ENCODE data around the gene AKT2. TPM values are rescaled to one million over a fixed set of nuclear protein-coding genes. Genes with fewer than 3 reads are reported as not detected.

AKT2 gene
- total RNA-seq, 1 experiment from 2014 or later = 141 TPM

GRCh38 chr19:40304306-40304705 lies 19.2 kb upstream of the AKT2 start:
- POLR2A ChIA-PET = interaction anchor here (0.6 kb wide), 1 partner anchor 321 kb away, joined by 3 read pairs; no protein-coding TSS in a partner anchor
- H3K36me3 ChIP-seq (ENCODE audit: control insufficient read depth in 1 of 2, insufficient read depth in 2 of 2, low read length in 2 of 2) = no peaks in the 10 kb centered on the region

More at GRCh38 chr19:40304306-40304705, 19.2 kb upstream of the AKT2 start:
- H3K27me3 ChIP-seq (ENCODE audit: insufficient read depth, low read length) = no peaks in the 10 kb centered on the region
- H3K9ac ChIP-seq (ENCODE audit: low read length) = no peak overlapping the region
- ATAC-seq (no peak), DNase-seq (ENCODE audit: low read depth, low spot score) (no peak)
- no peak for TF ChIP-seq CTCF (IDR thresholded peaks at IDR 0.05 in 2 of 3, conservative IDR thresholded peaks at IDR 0.05 in 1 of 3; ENCODE audit: borderline replicate concordance in 1 of 3, insufficient read depth in 1 of 3, low read depth in 2 of 3, low read length in 2 of 3)
- TF ChIP-seq ZNF274 (IDR thresholded peaks at IDR 0.05; ENCODE audit: low read depth, low read length) = no peak
- TF ChIP-seq MAX (IDR thresholded peaks at IDR 0.05) = no peak
- no peak for TF ChIP-seq ATF3 (IDR thresholded peaks at IDR 0.05)
- TF ChIP-seq SIN3A (IDR thresholded peaks at IDR 0.05; ENCODE audit: low read depth) = no peak
- no peak for TF ChIP-seq FOSL1 (IDR thresholded peaks at IDR 0.05; ENCODE audit: low read depth)
- no peak for TF ChIP-seq EGR1 (IDR thresholded peaks at IDR 0.05; ENCODE audit: low read depth)
- no peak for TF ChIP-seq POLR2A (IDR thresholded peaks at IDR 0.05; ENCODE audit: borderline replicate concordance, extremely low read depth, insufficient read depth, insufficient read length)
- TF ChIP-seq ZFX (IDR thresholded peaks at IDR 0.05) = no peak
- no peak for TF ChIP-seq POLR2AphosphoS5 (IDR thresholded peaks at IDR 0.05; ENCODE audit: low read depth, low read length)
- TF ChIP-seq YY1 (IDR thresholded peaks at IDR 0.05; ENCODE audit: extremely low read depth, insufficient replicate concordance, low read depth, low read length) = no peak
- no peak for TF ChIP-seq EZH2 (IDR thresholded peaks at IDR 0.05)
- TF ChIP-seq JUND (IDR thresholded peaks at IDR 0.05) = no peak
- H3K4me3 ChIP-seq (replicated peaks in 1 of 2; ENCODE audit: low read depth in 1 of 2, low read length in 2 of 2) = no peak overlapping the region
- RAD21 ChIA-PET (ENCODE audit: low non-redundant PET in 1 of 2, low total read pairs in 2 of 2, uncharacterized antibody in 2 of 2, unreplicated experiment in 2 of 2) = interaction anchor here in 1 of 2 experiments (1.0 kb wide), 1 partner anchor 330 kb away, joined by 4 read pairs; no protein-coding TSS in a partner anchor
- intact Hi-C loops (cut with micrococcal nuclease) = loop anchor here (10.0 kb wide), 1 partner anchor 220 kb away; no protein-coding TSS in a partner anchor
- no peaks in the 10 kb centered on the region for H3K9me3 ChIP-seq (ENCODE audit: control insufficient read depth in 1 of 2, insufficient read depth in 1 of 2, low read depth in 1 of 2, low read length in 2 of 2)
- no peak overlapping the region for H3K4me2 ChIP-seq (ENCODE audit: low read length)
- no peaks in the 10 kb centered on the region for H3K9me2 ChIP-seq (ENCODE audit: insufficient read depth)
- H4K20me1 ChIP-seq (ENCODE audit: insufficient read depth) = no peaks in the 10 kb centered on the region
- H3K79me2 ChIP-seq (ENCODE audit: insufficient read depth, low read length) = no peaks in the 10 kb centered on the region
- CTCF ChIA-PET = interaction anchor here (1.3 to 2.2 kb wide), 7 partner anchors 11 to 299 kb away, joined by 3 to 29 read pairs (median 12); no protein-coding TSS in a partner anchor
- no peak overlapping the region for H3K27ac ChIP-seq (ENCODE audit: low read depth, low read length)
- H3K4me1 ChIP-seq (ENCODE audit: control insufficient read depth in 1 of 2, insufficient read depth in 2 of 2, low read length in 2 of 2) = no peaks in the 10 kb centered on the region
- H2AFZ ChIP-seq (ENCODE audit: low read depth, low read length, poor library complexity, severe bottlenecking) = no peak overlapping the region
- BruUV-seq (replicated peaks) = no TSS peak
